ENCODE data around the gene FCRLB.

- TF ChIP-seq CTCF (IDR thresholded peaks at IDR 0.05) (no peak), POLR2A (IDR thresholded peaks at IDR 0.05) (no peak)
These were observed 52.4 kb downstream of the FCRLB start for GRCh38 chr1:161773791-161774190.
